Mesendoderm (in vitro differentiated cells): ENCODE results near the gene LAD1.

Experiments used
- DNase-seq: peaks from one replicate; pipeline ENCODE4 v3.0.0; 2013
- H2AK5ac ChIP-seq: 2 replicates; pipeline ENCODE4 v1.6.1; 2013; ENCODE audit warnings: low read length, inconsistent platforms
- H2BK120ac ChIP-seq: 2 replicates; pipeline ENCODE4 v1.6.1; 2013; ENCODE audit warnings: low read depth, mild to moderate bottlenecking, low read length, moderate library complexity, mixed read lengths
- H2BK15ac ChIP-seq: replicated peaks from 2 replicates; pipeline ENCODE4 v1.6.1; 2013; ENCODE audit warnings: low read depth, mild to moderate bottlenecking, moderate library complexity
- H2BK5ac ChIP-seq: 2 replicates; pipeline ENCODE4 v1.6.1; 2013; ENCODE audit warnings: low read length, inconsistent platforms
- H3K18ac ChIP-seq: 2 replicates; pipeline ENCODE4 v1.6.1; 2013; ENCODE audit warnings: mild to moderate bottlenecking, low read length, mixed read lengths
- H3K23ac ChIP-seq: one replicate; pipeline ENCODE4 v1.6.1; 2013; ENCODE audit warnings: low read length
- H3K27ac ChIP-seq: 2 replicates; pipeline ENCODE4 v1.5.1; 2013; ENCODE audit warnings: low read depth, mild to moderate bottlenecking, inconsistent platforms, low read length, moderate library complexity
- H3K27me3 ChIP-seq: 2 replicates; pipeline ENCODE4 v1.6.1; 2013; ENCODE audit warnings: low read length, control low read depth, mild to moderate bottlenecking, inconsistent platforms; ENCODE audit not compliant: insufficient read depth, poor library complexity
- H3K36me3 ChIP-seq: 2 replicates; pipeline ENCODE4 v1.6.1; 2013; ENCODE audit warnings: low read length, inconsistent platforms; ENCODE audit not compliant: control insufficient read depth, insufficient read depth
- H3K4ac ChIP-seq: one replicate; pipeline ENCODE4 v1.6.1; 2013; ENCODE audit warnings: low read depth, mild to moderate bottlenecking, low read length, moderate library complexity
- H3K4me1 ChIP-seq: 2 replicates; pipeline ENCODE4 v1.6.1; 2013; ENCODE audit warnings: low read depth, low read length, inconsistent platforms; ENCODE audit not compliant: control insufficient read depth
- H3K4me2 ChIP-seq: 2 replicates; pipeline ENCODE4 v1.6.1; 2013; ENCODE audit warnings: low read length
- H3K4me3 ChIP-seq: 2 replicates; pipeline ENCODE4 v1.5.1; 2013; ENCODE audit warnings: mild to moderate bottlenecking, low read length
- H3K56ac ChIP-seq: one replicate; pipeline ENCODE4 v1.6.1; 2013; ENCODE audit warnings: low read length
- H3K79me1 ChIP-seq: 2 replicates; pipeline ENCODE4 v1.6.1; 2013; ENCODE audit warnings: low read length, inconsistent platforms
- H3K79me2 ChIP-seq: 2 replicates; pipeline ENCODE4 v1.6.1; 2013; ENCODE audit warnings: mild to moderate bottlenecking, low read length; ENCODE audit not compliant: control insufficient read depth, insufficient read depth
- H3K9ac ChIP-seq: 2 replicates; pipeline ENCODE4 v1.6.1; 2013; ENCODE audit warnings: low read length, inconsistent platforms
- H4K5ac ChIP-seq: one replicate; pipeline ENCODE4 v1.6.1; 2013; ENCODE audit warnings: low read length
- H4K8ac ChIP-seq: one replicate; pipeline ENCODE4 v1.6.1; 2013; ENCODE audit warnings: low read depth, mild to moderate bottlenecking, control low read depth, low read length, moderate library complexity
- WGBS: extraction: QIAGEN DNeasy Blood & Tissue Kit; methylation state at CpG from one replicate; pipeline ENCODE4 v1.1.7; 2013; ENCODE audit warnings: low lambda C conversion rate, missing lambda C conversion rate; ENCODE audit not compliant: insufficient coverage; ENCODE audit errors: extremely low coverage; 5-methylcytosine and 5-hydroxymethylcytosine counted together

LAD1 gene

GRCh38 chr1:201366696-201367095 lies 32.4 kb downstream of the LAD1 start:
- no peaks in the 10 kb centered on the region for H3K79me1 ChIP-seq
- no peak overlapping the region for H3K18ac ChIP-seq
- H3K56ac ChIP-seq, result no peak overlapping the region
- H3K4me2 ChIP-seq, result no peak overlapping the region
- H3K23ac ChIP-seq, result no peak overlapping the region
- no peaks in the 10 kb centered on the region for H3K36me3 ChIP-seq
- no peak overlapping the region for H2BK120ac ChIP-seq
- no peak overlapping the region for H2AK5ac ChIP-seq
- H3K4me3 ChIP-seq, result no peak overlapping the region
- no CpG with 5 or more reads among the region's 7 CpGs for WGBS
- no peak overlapping the region for H3K27ac ChIP-seq
- no peak overlapping the region for H4K8ac ChIP-seq
- H2BK15ac ChIP-seq, result no peak overlapping the region
- H3K79me2 ChIP-seq, result no peaks in the 10 kb centered on the region
- H3K27me3 ChIP-seq, result no peaks in the 10 kb centered on the region
- H3K9ac ChIP-seq, result no peak overlapping the region
- H4K5ac ChIP-seq, result no peak overlapping the region
- H3K4ac ChIP-seq, result no peak overlapping the region
- H3K4me1 ChIP-seq, result no peaks in the 10 kb centered on the region
- DNase-seq, result no peak
- no peak overlapping the region for H2BK5ac ChIP-seq

GRCh38 chr1:201365251-201365650 lies 33.9 kb downstream of the LAD1 start:
- no peak overlapping the region for H3K23ac ChIP-seq
- H2BK5ac ChIP-seq, result no peak overlapping the region
- no peaks in the 10 kb centered on the region for H3K79me2 ChIP-seq
- H3K79me1 ChIP-seq, result no peaks in the 10 kb centered on the region
- no peaks in the 10 kb centered on the region for H3K4me1 ChIP-seq
- no peak overlapping the region for H3K9ac ChIP-seq
- no CpG with 5 or more reads among the region's 11 CpGs for WGBS
- H2AK5ac ChIP-seq, result no peak overlapping the region
- no peak overlapping the region for H3K27ac ChIP-seq
- no peak overlapping the region for H3K56ac ChIP-seq
- H3K27me3 ChIP-seq, result no peaks in the 10 kb centered on the region
- no peak overlapping the region for H3K4me3 ChIP-seq
- H4K8ac ChIP-seq, result no peak overlapping the region
- H3K4me2 ChIP-seq, result no peak overlapping the region
- no peak for DNase-seq
- H3K4ac ChIP-seq, result no peak overlapping the region
- no peak overlapping the region for H4K5ac ChIP-seq
- no peak overlapping the region for H3K18ac ChIP-seq
- no peak overlapping the region for H2BK120ac ChIP-seq
- no peaks in the 10 kb centered on the region for H3K36me3 ChIP-seq
- H2BK15ac ChIP-seq, result no peak overlapping the region

DNA sequence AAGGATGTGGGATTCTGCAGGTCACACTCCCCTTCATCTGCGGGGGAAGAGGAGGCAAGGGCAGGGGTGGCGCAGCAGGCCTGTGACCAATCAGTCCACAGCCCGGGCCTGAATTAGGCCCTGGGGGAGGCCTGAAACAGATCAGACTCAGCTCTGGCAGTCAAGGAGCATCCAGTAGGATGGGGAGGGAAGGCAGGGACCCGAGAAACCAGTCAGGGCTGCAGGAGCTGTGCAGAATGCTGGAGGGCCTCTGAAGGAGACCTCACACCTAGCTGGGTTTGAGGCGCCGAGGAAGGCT lies 34.4 kb downstream of the LAD1 start:
- Histone ChIP-seq H4K5ac (no peak overlapping the region), H3K79me1 (no peaks in the 10 kb centered on the region), H3K9ac (no peak overlapping the region), H3K27me3 (no peaks in the 10 kb centered on the region), H4K8ac (no peak overlapping the region), H2BK5ac (no peak overlapping the region), H3K4me3 (no peak overlapping the region), H3K4me2 (no peak overlapping the region), H3K23ac (no peak overlapping the region), H3K4me1 (no peaks in the 10 kb centered on the region), H3K56ac (no peak overlapping the region), H3K18ac (no peak overlapping the region), H2BK15ac (no peak overlapping the region), H3K27ac (no peak overlapping the region), H2BK120ac (no peak overlapping the region), H3K79me2 (no peaks in the 10 kb centered on the region), H3K36me3 (no peaks in the 10 kb centered on the region), H3K4ac (no peak overlapping the region), H2AK5ac (no peak overlapping the region)
- WGBS, result no CpG with 5 or more reads among the region's 6 CpGs
- no peak for DNase-seq

DNA sequence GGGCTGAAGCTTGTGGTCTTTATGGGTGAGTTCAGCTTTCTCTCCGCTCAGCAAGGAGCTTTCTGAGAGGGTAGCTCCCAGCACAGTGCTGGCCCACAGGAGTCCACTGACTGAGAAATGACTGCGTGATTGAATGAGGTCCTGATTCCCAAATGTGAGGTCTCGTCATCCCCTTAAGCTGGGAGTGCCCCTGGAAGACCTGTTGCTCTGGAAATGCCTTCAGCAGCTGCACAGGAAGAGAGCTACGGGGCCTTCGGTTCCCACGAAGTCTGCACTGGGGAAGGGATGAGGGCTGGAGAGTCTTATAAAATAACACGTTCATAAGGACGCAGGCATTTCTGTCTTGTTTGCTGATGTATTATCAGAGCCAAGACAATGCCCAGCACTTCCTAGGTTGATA lies 35.7 kb downstream of the LAD1 start:
- H2BK5ac ChIP-seq, result no peak overlapping the region
- no peaks in the 10 kb centered on the region for H3K27me3 ChIP-seq
- H2BK15ac ChIP-seq, result no peak overlapping the region
- H2AK5ac ChIP-seq, result no peak overlapping the region
- H3K4ac ChIP-seq, result no peak overlapping the region
- no peak overlapping the region for H3K4me2 ChIP-seq
- DNase-seq, result no peak
- WGBS, result no CpG with 5 or more reads among the region's 8 CpGs
- H3K4me1 ChIP-seq, result no peaks in the 10 kb centered on the region
- H3K18ac ChIP-seq, result no peak overlapping the region
- no peak overlapping the region for H3K4me3 ChIP-seq
- H3K23ac ChIP-seq, result no peak overlapping the region
- no peaks in the 10 kb centered on the region for H3K36me3 ChIP-seq
- H3K9ac ChIP-seq, result no peak overlapping the region
- no peak overlapping the region for H2BK120ac ChIP-seq
- H3K27ac ChIP-seq, result no peak overlapping the region
- H3K79me1 ChIP-seq, result no peaks in the 10 kb centered on the region
- no peak overlapping the region for H4K8ac ChIP-seq
- H4K5ac ChIP-seq, result no peak overlapping the region
- no peak overlapping the region for H3K56ac ChIP-seq
- H3K79me2 ChIP-seq, result no peaks in the 10 kb centered on the region

DNA sequence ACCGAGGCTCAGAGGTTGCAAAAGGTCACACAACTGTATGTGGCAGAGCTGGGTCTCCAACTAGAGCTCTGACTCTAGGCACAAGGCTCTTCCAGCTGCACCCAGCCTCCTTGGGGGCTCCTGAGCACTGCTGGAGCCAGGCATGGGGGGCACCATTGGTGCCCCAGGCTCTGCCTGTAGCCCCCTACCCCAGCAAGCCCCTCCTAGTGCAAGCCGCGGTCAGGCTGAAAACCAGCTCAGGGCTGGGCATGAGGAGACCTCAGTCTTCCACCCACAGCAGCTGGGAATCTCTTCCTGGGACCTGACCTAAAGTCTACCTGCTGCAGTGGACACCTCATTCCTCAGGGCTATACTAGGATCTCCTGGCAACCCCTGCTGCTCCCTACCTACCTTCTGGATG lies 36.2 kb downstream of the LAD1 start:
- Histone ChIP-seq H4K8ac (no peak overlapping the region), H3K4me2 (no peak overlapping the region), H3K9ac (no peak overlapping the region), H3K56ac (no peak overlapping the region), H3K18ac (no peak overlapping the region), H4K5ac (no peak overlapping the region), H3K4me3 (no peak overlapping the region), H3K27ac (no peak overlapping the region), H3K23ac (no peak overlapping the region), H3K4ac (no peak overlapping the region), H3K36me3 (no peaks in the 10 kb centered on the region), H2AK5ac (no peak overlapping the region), H3K79me2 (no peaks in the 10 kb centered on the region), H2BK5ac (no peak overlapping the region), H3K79me1 (no peaks in the 10 kb centered on the region), H2BK120ac (no peak overlapping the region), H3K4me1 (no peaks in the 10 kb centered on the region), H2BK15ac (no peak overlapping the region), H3K27me3 (no peaks in the 10 kb centered on the region)
- WGBS, result no CpG with 5 or more reads among the region's 3 CpGs
- no peak for DNase-seq

GRCh38 chr1:201361652-201362504 lies 37.2 kb downstream of the LAD1 start:
- no peak overlapping the region for H2AK5ac ChIP-seq
- no peak overlapping the region for H3K4me2 ChIP-seq
- WGBS, result no CpG with 5 or more reads among the region's 10 CpGs
- no peak overlapping the region for H3K56ac ChIP-seq
- H3K27me3 ChIP-seq, result no peaks in the 10 kb centered on the region
- no peaks in the 10 kb centered on the region for H3K79me1 ChIP-seq
- DNase-seq, result peak; percentile 78
- H3K4me3 ChIP-seq, result no peak overlapping the region
- no peak overlapping the region for H2BK5ac ChIP-seq
- H2BK120ac ChIP-seq, result no peak overlapping the region
- no peak overlapping the region for H3K4ac ChIP-seq
- no peaks in the 10 kb centered on the region for H3K4me1 ChIP-seq
- no peak overlapping the region for H4K5ac ChIP-seq
- no peak overlapping the region for H3K18ac ChIP-seq
- H2BK15ac ChIP-seq, result no peak overlapping the region
- no peak overlapping the region for H3K23ac ChIP-seq
- no peaks in the 10 kb centered on the region for H3K36me3 ChIP-seq
- no peak overlapping the region for H3K9ac ChIP-seq
- H3K79me2 ChIP-seq, result no peaks in the 10 kb centered on the region
- H4K8ac ChIP-seq, result no peak overlapping the region
- H3K27ac ChIP-seq, result no peak overlapping the region
